Testis (tissue), 2 donors: ENCODE data around the gene DCP1B.

ENCODE experiments used
- CTCF ChIP-seq, 3 experiments: fragments of 450-650 bp in 2 of 3; fragments of 200-600 bp in 1 of 3; sonication (generic) in 1 of 3; IDR thresholded peaks; one replicate each; pipeline ENCODE4 v1.5.1; 2016 to 2019; ENCODE audit warnings: antibody characterized with exemption in 3 of 3, mild to moderate bottlenecking in 2 of 3, moderate library complexity in 1 of 3
- POLR2A ChIP-seq: fragments of 450-650 bp; IDR thresholded peaks from one replicate; pipeline ENCODE4 v1.6.1; 2017; ENCODE audit warnings: antibody characterized with exemption, mild to moderate bottlenecking, moderate library complexity

- TF ChIP-seq CTCF (IDR thresholded peaks at IDR 0.05) (peak in 2 of 3 experiments; percentile 11 to 19), POLR2A (no peak)
Measured at GRCh38 chr12:2004113-2004929, at the start of gene DCP1B.
